Hematopoietic multipotent progenitor cell treated with erythropoietin and hydrocortisone succinate and interleukin-3 and kit ligand, for 15 days (in vitro differentiated cells): ENCODE results near the gene AUTS2.
"Not testable (repeated sequence)": the region's sequence is repeated elsewhere in the genome, so short reads cannot be mapped to it uniquely, and the experiment has no call there.

Source experiments
- DNase-seq: peaks from one replicate; pipeline ENCODE4 v3.0.0-alpha.2; 2015; ENCODE audit warnings: low spot score

AUTS2 gene

DNA sequence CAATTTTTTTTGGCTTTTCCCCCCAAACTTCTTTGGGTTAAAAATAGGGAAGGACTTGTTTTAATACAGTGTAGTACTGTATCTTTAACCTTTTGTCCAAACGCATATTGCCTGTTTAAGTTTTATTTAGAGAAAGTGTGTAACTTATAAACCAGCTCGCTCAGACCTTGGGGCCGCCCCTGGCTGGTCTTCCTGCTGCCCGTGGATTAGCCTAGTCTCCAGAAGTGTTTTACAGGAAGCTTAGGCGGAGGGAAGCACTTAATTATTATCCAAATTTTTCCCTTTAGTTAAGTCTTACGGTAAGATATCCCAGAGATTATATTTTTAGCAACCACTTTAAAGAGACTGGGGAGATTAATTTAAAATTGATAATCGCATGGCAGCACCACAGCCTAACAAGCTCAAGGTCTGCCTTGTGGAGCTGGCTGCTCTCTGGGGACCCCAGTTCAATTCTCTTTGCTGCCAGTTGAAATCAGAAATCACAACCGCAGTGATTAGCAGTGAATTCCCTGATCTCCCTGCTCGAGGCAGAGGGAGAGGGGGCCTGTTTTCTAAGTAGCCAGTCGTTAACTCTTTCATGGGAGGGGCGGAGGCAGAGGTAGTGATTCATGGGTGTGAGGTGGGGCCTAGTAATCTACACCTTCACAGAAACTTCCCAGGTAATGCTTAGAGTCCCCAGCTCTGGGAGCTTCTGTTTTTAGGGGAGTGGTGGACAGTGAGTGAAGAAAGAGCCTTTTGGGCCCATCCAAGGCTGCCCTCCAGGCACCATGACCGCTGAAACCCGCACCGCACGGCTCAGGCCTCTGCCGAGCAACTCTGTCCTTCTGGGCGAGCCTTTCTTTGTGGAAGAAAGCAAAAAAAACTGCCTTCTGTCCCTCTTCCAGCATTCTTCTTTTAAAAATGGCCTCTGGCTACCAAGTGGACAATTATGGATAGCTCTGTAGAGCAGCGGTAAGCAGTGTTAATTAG, 984.9 kb downstream of the AUTS2 start:
- no peak for DNase-seq

DNA sequence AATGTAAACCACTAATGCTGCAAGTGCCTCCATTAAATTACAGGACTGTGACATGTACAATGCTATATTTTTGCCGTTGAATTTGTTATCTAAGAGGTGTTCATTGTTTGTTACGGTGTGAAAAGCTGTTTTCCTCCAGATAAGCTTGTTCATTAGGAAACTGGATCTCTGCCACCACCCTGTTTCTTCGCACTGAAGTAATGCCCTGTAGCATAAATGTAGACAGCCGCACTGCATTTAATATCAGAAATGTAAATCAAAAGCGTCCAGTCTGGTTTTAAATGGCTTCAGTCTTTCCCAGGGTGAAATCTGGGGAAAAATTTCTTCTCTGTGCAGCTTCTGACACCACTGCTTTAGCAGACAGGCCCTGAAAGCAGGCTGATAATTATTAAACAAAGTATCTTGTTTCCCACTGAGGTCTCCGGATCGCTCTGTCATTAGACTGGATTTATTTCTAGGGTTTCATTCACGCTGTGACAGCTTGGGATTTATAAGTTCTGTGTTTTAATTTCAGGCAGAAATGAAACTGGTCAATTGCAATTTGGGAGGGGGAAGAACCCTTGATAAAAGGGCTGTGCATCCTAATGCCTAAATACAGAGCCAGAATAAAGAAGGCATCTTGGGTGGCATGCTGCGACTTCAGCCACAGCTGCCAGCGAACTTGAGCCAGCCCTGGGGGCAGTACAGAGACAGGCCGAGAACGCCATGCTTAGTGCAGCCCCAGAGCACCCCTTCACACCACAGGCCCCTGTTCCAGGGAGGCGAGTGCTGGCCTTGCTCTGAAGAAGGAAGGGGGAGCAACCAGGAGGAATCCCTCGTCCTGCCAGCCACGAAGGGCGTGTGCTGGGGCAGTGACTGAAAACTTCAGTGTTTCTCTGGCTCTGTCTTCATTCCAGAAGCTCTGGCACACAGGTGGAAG, 985.9 kb downstream of the AUTS2 start:
- DNase-seq: no peak

DNA sequence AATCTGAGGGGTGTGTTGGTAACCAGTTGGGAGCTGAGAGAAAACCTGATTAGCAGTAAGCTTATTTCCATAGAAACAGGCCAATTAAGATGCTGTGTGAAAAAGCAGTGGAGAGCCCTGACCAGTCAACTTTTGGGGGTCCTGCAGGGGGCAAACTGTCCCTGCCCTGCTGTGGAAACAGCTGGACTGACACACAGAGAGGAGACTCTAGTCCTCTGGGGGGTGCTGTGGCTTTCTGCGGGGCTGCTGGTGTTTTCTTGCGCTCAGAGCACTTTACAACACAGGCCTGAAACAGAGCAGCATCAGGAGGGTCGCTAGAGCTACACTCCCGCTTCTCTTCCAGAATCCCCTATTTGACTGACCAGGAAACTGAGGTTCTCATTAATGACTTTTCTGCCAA, 986.8 kb downstream of the AUTS2 start:
- DNase-seq: no peak

- no peak for DNase-seq
These were observed 988.5 kb downstream of the AUTS2 start for GRCh38 chr7:70586822-70587221.

- DNase-seq: no peak
These were observed 989.5 kb downstream of the AUTS2 start for GRCh38 chr7:70587739-70588138.

GRCh38 chr7:70588191-70588921, 990.1 kb downstream of the AUTS2 start:
- DNase-seq: no peak

- no peak for DNase-seq
These were observed 990.7 kb downstream of the AUTS2 start for GRCh38 chr7:70589010-70589409.

GRCh38 chr7:70589590-70589989, 991.3 kb downstream of the AUTS2 start:
- no peak for DNase-seq

DNA sequence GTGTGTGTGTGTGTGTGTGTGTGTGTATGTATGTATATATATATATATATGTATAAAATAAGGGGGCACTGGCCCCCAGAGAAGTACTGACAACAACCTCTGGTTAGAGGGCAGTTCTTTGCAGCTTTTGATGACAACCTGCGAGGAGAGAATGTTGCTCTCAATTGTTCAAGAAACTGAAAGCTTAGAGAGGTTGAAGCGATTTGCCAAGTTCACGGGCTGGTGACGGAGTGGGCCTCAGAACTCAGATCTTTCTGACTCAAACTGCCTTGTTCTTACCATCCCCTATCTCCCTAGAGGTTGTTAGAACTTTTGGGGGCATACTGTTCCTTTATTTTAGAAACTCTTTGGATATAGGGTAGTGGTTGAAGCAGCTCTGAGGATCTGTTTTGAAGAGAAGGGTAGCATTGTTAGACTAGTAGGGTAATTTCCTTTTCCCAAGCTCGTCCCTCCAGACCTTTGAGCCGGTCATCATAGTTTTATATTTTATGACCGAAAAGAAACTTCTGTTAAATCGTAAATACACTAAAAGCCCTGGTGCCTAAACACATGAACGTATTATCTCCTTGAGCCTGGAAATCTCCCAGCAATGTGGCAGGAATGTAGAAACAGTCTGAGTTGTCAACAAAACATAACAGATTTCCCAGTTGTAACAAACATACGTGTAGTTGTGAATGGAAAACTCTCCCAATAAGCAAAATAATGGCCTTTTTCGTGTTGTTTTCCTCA, 992.0 kb downstream of the AUTS2 start:
- no peak for DNase-seq

- no peak for DNase-seq
These were observed 993.4 kb downstream of the AUTS2 start for GRCh38 chr7:70591643-70592042.

DNA sequence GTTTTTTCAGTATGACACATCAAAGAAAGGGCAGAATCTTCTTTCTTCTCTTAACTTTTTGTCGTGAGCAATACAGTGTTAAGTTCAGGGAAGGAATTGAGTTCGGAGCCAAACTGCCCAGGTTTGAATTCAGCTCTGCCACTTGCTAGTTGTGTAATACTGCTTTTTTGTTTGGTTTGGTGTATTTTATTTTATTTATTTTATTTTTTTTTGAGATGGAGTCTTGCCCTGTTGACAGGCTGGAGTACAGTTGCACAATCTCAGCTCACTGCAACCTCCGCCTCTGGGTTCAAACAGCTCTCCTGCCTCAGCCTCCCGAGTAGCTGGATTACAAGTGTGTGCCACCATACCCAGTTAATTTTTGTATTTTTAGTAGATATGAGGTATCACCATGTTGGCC, 993.9 kb downstream of the AUTS2 start:
- no peak for DNase-seq

- no peak for DNase-seq
These were observed 995.9 kb downstream of the AUTS2 start for GRCh38 chr7:70594170-70594569.

GRCh38 chr7:70594885-70595284, 996.6 kb downstream of the AUTS2 start:
- not testable (repeated sequence) for DNase-seq

- DNase-seq: no peak
These were observed 997.1 kb downstream of the AUTS2 start for GRCh38 chr7:70595370-70595754.

DNA sequence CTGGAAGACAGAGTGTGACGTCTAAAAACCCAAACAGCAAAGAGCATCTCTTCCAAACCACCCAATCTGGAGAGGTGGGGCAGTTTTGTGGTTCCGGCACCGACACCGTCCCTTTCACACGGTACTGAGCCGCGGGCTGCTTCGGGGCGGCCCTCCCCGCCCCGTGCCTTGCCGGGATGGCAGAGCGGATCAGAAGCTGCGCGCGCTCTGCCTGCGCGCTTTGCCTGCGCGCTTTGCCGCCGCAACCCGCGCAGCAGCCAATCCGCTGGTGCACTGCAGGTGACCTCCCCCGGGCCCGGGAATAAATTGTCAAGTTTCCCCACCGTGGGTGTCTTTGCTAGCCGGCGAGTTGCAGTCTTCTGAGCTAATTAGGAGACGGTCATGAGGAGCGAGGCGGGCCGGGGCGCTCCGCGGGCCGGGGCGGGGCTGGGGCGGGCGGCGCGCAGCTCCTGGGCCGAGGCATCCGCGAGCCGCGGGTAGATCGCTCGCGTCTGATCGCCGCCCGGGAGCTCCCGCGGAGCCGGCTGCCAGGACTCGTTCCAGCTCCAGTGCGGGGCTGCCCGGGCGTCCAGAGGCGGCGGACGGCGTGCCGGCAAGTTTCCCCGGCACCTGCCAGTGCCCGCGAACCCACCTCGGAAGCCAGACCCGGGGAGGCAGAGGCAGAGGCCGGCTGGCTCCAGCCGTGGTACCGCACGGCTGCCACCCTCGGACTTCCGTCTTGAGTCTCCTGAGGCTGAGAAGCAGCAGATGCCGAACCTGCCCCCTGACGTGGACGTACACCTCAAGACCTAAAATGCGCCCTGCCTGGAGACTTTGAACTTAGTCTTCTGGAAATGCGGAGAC, 997.7 kb downstream of the AUTS2 start:
- no peak for DNase-seq

DNA sequence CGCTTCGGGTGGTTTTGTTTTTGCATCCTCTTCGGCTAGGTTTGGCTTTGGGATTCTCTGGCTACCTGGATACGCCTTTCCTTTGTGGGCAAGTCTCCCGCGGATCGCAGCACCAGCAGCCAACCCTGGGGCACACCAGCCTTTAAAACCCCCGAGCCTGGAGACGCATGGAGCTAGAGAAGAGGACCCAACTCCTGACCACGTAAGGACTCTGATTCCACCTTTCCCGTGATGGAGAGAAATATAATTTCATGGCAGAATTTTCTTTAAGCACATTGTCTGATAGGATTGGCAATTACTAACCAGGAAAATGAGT, 998.3 kb downstream of the AUTS2 start:
- DNase-seq: no peak

DNA sequence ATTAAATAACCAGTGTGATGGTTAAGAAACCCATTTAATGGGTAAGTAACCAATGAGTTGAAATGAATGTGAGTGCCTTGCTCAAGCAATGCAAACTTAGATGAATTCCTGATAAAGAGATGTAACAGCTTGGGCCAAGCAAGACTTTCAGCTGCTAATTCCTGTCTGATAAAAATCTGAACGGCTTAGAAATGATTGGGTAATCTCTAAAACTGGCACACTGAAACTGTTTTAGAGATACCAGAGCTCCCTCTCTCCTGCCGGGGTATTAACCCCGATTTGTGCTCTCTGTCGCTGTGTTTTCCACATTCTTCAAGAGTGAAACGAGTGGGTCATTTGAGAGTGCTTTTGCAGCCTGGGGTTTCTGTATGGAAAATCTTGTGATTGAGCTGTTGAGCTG, 998.8 kb downstream of the AUTS2 start:
- no peak for DNase-seq

DNA sequence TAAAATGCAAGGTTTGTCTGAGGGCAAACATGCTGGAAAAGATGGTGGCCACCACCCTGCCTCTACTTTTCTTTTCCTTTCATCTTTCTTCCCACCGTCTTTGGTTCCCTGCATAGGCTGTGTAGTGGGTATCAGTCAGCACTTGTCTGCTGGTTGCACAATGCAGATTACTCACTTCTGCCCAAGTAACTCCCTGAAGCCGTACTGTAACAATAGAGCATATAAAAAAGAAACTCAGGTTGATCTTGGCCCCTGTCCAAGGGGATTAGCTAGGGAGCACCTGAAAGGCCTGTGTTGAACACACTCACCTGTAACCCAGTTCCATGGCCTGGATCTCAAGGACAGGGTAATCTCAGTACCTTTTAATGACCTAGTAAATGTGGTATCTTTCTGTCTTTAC, 1000.7 kb downstream of the AUTS2 start:
- no peak for DNase-seq

GRCh38 chr7:70599446-70600190, 1001.3 kb downstream of the AUTS2 start:
- DNase-seq: no peak

DNA sequence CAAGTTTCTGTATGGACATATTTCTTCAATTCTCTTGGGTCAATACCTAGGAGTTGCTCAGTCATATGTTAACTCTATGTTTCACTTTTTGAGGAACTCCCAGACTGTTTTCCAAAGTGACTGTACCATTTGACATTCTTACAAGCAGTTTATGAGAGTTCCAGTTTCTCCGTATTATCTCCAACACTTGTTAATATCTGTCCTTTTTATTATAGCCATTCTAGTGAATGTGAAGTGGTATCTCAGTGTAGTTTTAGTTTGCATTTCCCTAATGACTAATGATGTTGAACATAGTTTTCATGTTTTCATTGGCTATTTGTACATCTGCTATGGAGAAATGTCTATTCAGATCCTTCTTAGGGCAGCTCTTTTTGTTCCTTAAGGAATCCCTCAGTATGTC, 1002.7 kb downstream of the AUTS2 start:
- DNase-seq: no peak
